Heart left ventricle (tissue), 13 donors: Measurements from ENCODE around the gene ANKH.

ENCODE experiments used
- CTCF ChIP-seq, 12 donors: fragments of 200-600 bp; sonication (generic) in 4 of 12; IDR thresholded peaks; one replicate each; pipeline versions ENCODE4 v1.5.0 to v1.8.0; 2018 to 2022; ENCODE audit warnings: antibody characterized with exemption in 12 of 12, mild to moderate bottlenecking in 5 of 12
- POLR2A ChIP-seq, 2 donors: fragments of 450-650 bp; IDR thresholded peaks; one replicate each; pipeline ENCODE4 v1.6.1; 2017; ENCODE audit warnings: antibody characterized with exemption in 2 of 2, mild to moderate bottlenecking in 2 of 2, moderate library complexity in 2 of 2
- donor health status: ischemic (EF 13 %, LVEDD 7.1; RV severe dilation, severe dysfunction).
- donor health status: DM: no; HTN: yes; CAD: no.
- donor health status: DM: no; HTN: no; CAD: no.
- donor health status: ischemic (EF 25% LVEDD 6.9; RV normal size, moderate dysfunction).
- donor health status: ischemic (EF 25% LVEDD 5.7; RV mildly dilated, moderate dysfunction).
- donor health status: ischemic (EF 35%, LVEDD 5.7; RV mildly dilated, moderate dysfunction).
- donor health status: nonischemic (EF 11% LVEDD 7.7; RV severe dilation, severe dysfunction).
- donor health status: DM: yes; HTN: yes; CAD: no.
- donor health status: PGD.
- donor health status: ischemic (EF 29% LVEDD 5.4; RV normal size, mild dysfunction).
- donor health status: nonischemic (EF 23%, LVEDD 6.1; RV moderate dilation, normal function).

DNA sequence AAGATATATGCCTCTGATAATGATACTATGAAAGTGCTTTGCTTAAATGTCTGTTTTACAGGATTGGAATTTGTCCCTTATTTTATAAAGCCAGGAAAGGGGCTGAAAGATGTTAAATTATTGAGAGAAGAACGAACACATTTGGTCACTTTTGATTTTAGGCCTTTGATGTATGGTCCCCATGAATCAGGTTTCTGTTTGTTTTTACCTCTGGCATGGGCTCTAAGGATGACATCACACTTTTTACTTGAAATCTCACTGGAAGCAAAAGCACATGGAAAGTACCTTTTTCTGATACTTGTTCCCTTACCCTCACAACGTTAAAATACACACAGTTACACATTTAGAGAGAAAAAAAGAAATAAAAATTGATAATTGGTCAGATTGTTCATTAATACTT, 200.2 kb downstream of the ANKH start:
- no peak for TF ChIP-seq CTCF (IDR thresholded peaks at IDR 0.05)
- TF ChIP-seq POLR2A (IDR thresholded peaks at IDR 0.05) = no peak
